A549 treated with AZD9567 at 1 μM for 4 hours (cell line): ENCODE data around the gene LPA. TPM values are rescaled to one million over a fixed set of nuclear protein-coding genes. Genes with fewer than 3 reads are reported as not detected.

Source experiments
- total RNA-seq: library from RNA; stranded (reverse); fragments of 200-300 nt; extraction: Qiagen RNA extraction; gene quantifications from 5 replicates; pipeline ENCODE4 v1.2.3, GENCODE V29; 2022; ENCODE audit not compliant: insufficient read depth

The LPA gene
- total RNA-seq = 0.03 to 0.08 TPM (median 0.07 TPM) in 4 of 5 replicates, not detected in the other

GRCh38 chr6:160664198-160664597, at the start of gene LPA:
Gene LPA (minus strand): TSS chr6:160664275. CDS start chr6:160664214, 61 bp downstream.

GRCh38 chr6:160701918-160702680, 38.0 kb upstream of the LPA start, which contains the start of gene PLG:
Gene PLG (plus strand): TSS chr6:160702244. CDS start chr6:160702305, 61 bp downstream.

Other genes starting within 250 kb of the LPA start
- not detected in 5 replicates for gene PLG, start 38.0 kb upstream of the LPA start, total RNA-seq